ENCODE results near the gene SART3. TPM values are rescaled to one million over a fixed set of nuclear protein-coding genes. Genes with fewer than 3 reads are reported as not detected.

Gene SART3
- total RNA-seq, 1 experiment from 2014 or later, result 89.4 TPM

GRCh38 chr12:108568338-108569154 lies 7.6 kb upstream of the SART3 start:
- Mint-ChIP-seq H3K36me3 (ENCODE audit: insufficient read depth in 1 of 3, low read depth in 3 of 3) (peaks cover 16 to 55% (median 52%) of the 10 kb centered on the region in 3 experiments; a peak in 6 of 7 replicates), H3K4me1 (peaks cover 1 to 4% of the 10 kb centered on the region in 2 experiments; a peak in 1 of 4 replicates), H3K4me3 (no peak overlapping the region), H3K9me3 (no peaks in the 10 kb centered on the region), H3K27ac (no peak overlapping the region), H3K27me3 (ENCODE audit: low read depth) (no peaks in the 10 kb centered on the region; the same call in 1 of the 2 replicates)
- Histone ChIP-seq H4K20me1 (ENCODE audit: control insufficient read depth, insufficient read depth, insufficient read length) (no peaks in the 10 kb centered on the region), H3T11ph (ENCODE audit: low read length) (no peak overlapping the region), H2BK15ac (ENCODE audit: low read depth, low read length) (no peak overlapping the region), H3K23me2 (ENCODE audit: insufficient read length, low read depth, low read length, poor library complexity, severe bottlenecking) (no peaks in the 10 kb centered on the region), H3K27ac (ENCODE audit: insufficient read length, low read depth, low read length) (no peak overlapping the region), H3K56ac (ENCODE audit: insufficient read length, low read depth, low read length) (no peak overlapping the region), H2AK5ac (ENCODE audit: insufficient read length, low read length) (no peak overlapping the region), H2BK5ac (ENCODE audit: insufficient read length, low read length) (no peak overlapping the region), H3K14ac (ENCODE audit: insufficient read depth, low read length) (no peak overlapping the region), H3K9ac (ENCODE audit: extremely low read depth, insufficient read length, low read length) (no peak overlapping the region), H4K5ac (ENCODE audit: insufficient read length, low read depth, low read length) (no peak overlapping the region), H3K23ac (ENCODE audit: insufficient read length, low read depth, low read length) (no peak overlapping the region), H2AFZ (ENCODE audit: low read length) (no peak overlapping the region), H3K27me3 (ENCODE audit: insufficient read depth, low read length) (no peaks in the 10 kb centered on the region), H2BK12ac (ENCODE audit: insufficient read length, low read depth, low read length) (no peak overlapping the region), H3K18ac (ENCODE audit: insufficient read length, low read depth, low read length) (no peak overlapping the region), H3K4me2 (ENCODE audit: insufficient read depth, insufficient read length, low read length) (no peak overlapping the region), H3K79me1 (ENCODE audit: insufficient read depth, low read depth, low read length, poor library complexity, severe bottlenecking) (no peaks in the 10 kb centered on the region), H4K8ac (replicated peaks; ENCODE audit: insufficient read length, low read depth, low read length) (no peak overlapping the region), H3K9me3 (ENCODE audit: control insufficient read depth, low read depth, low read length) (no peaks in the 10 kb centered on the region), H3K4ac (ENCODE audit: low read depth, low read length) (no peak overlapping the region), H2BK20ac (ENCODE audit: low read depth, low read length, poor library complexity, severe bottlenecking) (no peak overlapping the region), H4K91ac (ENCODE audit: insufficient read length, low read depth, low read length) (no peak overlapping the region), H3K4me1 (ENCODE audit: insufficient read depth, low read length) (no peaks in the 10 kb centered on the region), H2BK120ac (ENCODE audit: low read depth, low read length, poor library complexity, severe bottlenecking) (no peak overlapping the region), H3K79me2 (ENCODE audit: insufficient read depth, low read length) (no peaks in the 10 kb centered on the region)
- no peak for DNase-seq
- WGBS (ENCODE audit: extremely low coverage, insufficient read length, low lambda C conversion rate), result no CpG with 5 or more reads among the region's 10 CpGs
- TF ChIP-seq CTCF (conservative IDR thresholded peaks at IDR 0.05), result no peak

All from H9 (cell line).